Gastrocnemius medialis (tissue), 4 donors: ENCODE measurements around the gene DAGLA.

Source experiments
- POLR2A ChIP-seq, 2 donors: fragments of 450-650 bp; IDR thresholded peaks; one replicate each; pipeline ENCODE4 v1.6.1; 2017; ENCODE audit warnings: antibody characterized with exemption in 2 of 2, mild to moderate bottlenecking in 2 of 2, moderate library complexity in 2 of 2
- TF ChIP-seq, protein P1 (sequence below), 5 experiments: fragments of 450-650 bp in 3 of 5; fragments of 200-600 bp in 2 of 5; sonication (generic) in 2 of 5; IDR thresholded peaks in 4 of 5; conservative IDR thresholded peaks in 1 of 5; 1 replicate in 4 of 5; 2 replicates in 1 of 5; pipeline ENCODE4 v1.5.1; 2016 to 2019; ENCODE audit warnings: antibody characterized with exemption in 5 of 5, mild to moderate bottlenecking in 3 of 5, moderate library complexity in 3 of 5

DNA sequence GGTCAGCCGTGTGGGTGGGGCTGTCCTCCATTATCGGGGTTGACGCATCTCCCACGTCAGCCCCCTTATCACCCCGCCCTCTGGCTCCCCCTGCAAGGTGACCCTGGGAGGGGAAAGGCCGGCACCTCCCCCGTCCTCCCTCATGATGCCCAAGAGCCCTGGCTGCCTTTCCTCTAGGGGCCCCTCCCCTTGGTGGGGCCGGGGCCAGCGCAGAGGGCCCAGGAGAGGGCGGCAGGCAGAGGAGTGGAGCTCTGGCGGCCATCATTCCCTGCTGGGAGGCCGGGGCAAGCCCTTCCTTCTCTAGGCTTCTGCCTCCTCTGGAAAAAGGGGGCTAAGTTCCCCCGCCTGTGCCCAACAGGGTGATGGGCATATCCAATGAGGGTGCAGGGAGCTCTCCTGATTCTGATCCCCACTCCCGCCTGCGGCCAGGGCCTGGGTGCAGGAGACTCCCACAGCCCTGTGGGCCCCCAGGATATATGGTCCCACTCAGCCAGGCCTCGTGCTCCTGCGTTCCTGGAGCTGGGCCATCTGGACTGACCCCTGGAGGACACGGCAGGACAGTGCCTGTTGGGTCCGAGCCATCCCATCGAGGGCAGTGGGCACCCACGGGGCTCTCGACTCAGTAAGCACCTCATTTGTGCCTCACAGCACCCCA is 84.5 kb downstream of the DAGLA start:
- TF ChIP-seq, protein P1, sequence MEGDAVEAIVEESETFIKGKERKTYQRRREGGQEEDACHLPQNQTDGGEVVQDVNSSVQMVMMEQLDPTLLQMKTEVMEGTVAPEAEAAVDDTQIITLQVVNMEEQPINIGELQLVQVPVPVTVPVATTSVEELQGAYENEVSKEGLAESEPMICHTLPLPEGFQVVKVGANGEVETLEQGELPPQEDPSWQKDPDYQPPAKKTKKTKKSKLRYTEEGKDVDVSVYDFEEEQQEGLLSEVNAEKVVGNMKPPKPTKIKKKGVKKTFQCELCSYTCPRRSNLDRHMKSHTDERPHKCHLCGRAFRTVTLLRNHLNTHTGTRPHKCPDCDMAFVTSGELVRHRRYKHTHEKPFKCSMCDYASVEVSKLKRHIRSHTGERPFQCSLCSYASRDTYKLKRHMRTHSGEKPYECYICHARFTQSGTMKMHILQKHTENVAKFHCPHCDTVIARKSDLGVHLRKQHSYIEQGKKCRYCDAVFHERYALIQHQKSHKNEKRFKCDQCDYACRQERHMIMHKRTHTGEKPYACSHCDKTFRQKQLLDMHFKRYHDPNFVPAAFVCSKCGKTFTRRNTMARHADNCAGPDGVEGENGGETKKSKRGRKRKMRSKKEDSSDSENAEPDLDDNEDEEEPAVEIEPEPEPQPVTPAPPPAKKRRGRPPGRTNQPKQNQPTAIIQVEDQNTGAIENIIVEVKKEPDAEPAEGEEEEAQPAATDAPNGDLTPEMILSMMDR (IDR thresholded peaks at IDR 0.05 in 4 of 5, conservative IDR thresholded peaks at IDR 0.05 in 1 of 5): no peak
- TF ChIP-seq POLR2A (IDR thresholded peaks at IDR 0.05): no peak
